A549 (cell line): ENCODE measurements around the gene TMEM97. TPM values are rescaled to one million over a fixed set of nuclear protein-coding genes. Genes with fewer than 3 reads are reported as not detected.

Source experiments
- ATAC-seq, 2 experiments: fragments of 200-7000 bp in 1 of 2; fragments of >200 bp in 1 of 2; cut with Nextera tagmentation in 1 of 2; cut with Tn5 transposase in 1 of 2; 3 replicates each; pipeline versions ENCODE4 v1.8.0 to v1.9.1; 2018 to 2020; ENCODE audit warnings: mild to moderate bottlenecking in 1 of 2, moderate library complexity in 1 of 2
- CTCF ChIA-PET: fragments of 300-600 bp; sonication (Branson Sonifier 250); formaldehyde crosslinking; extraction: SDS; loops from one replicate; lab custom pipeline; 2021; ENCODE audit warnings: antibody characterized with exemption, inconsistent platforms; lab: Yijun Ruan, JAX
- POLR2A ChIA-PET: fragments of 350-600 bp; formaldehyde crosslinking; extraction: SDS; loops from one replicate; lab custom pipeline; 2021; ENCODE audit warnings: antibody characterized with exemption, inconsistent platforms; lab: Yijun Ruan, JAX
- DNase-seq, 2 experiments: peaks; one replicate each; pipeline versions ENCODE4 v3.0.0 to v3.0.0-alpha.2; 2011 to 2016; ENCODE audit warnings: low read depth in 1 of 2, low spot score in 1 of 2
- FAIRE-seq: peaks from 2 replicates; lab custom pipeline; 2011; peaks lifted over from hg19 to GRCh38; lab: Jason Lieb, UNC
- H3K27ac ChIP-seq, 2 experiments: fragments of >200 bp; sonication (Bioruptor Twin); formaldehyde crosslinking; 3 replicates each; pipeline ENCODE4 v1.5.1; 2016 to 2017
- H3K4me1 ChIP-seq: fragments of >200 bp; sonication (Bioruptor Twin); formaldehyde crosslinking; 3 replicates; pipeline ENCODE4 v1.6.1; 2016
- H3K4me2 ChIP-seq: fragments of >200 bp; sonication (Bioruptor Twin); formaldehyde crosslinking; 3 replicates; pipeline ENCODE4 v1.6.1; 2016
- H3K4me3 ChIP-seq: fragments of >200 bp; sonication (Bioruptor Twin); formaldehyde crosslinking; 3 replicates; pipeline ENCODE4 v1.5.1; 2016
- H3K9me3 ChIP-seq: fragments of >200 bp; sonication (Bioruptor Twin); formaldehyde crosslinking; 3 replicates; pipeline ENCODE4 v1.6.1; 2016
- ATOH8 ChIP-seq: fragments of 250-450 bp; sonication (Bioruptor Pico); IDR thresholded peaks from 2 replicates; pipeline ENCODE4 v1.5.0; 2020; ENCODE audit warnings: low read depth, mild to moderate bottlenecking, moderate library complexity
- CBX2 ChIP-seq: fragments of 200-600 bp; sonication (generic); IDR thresholded peaks from 2 replicates; pipeline ENCODE4 v1.6.1; 2016; ENCODE audit warnings: low read depth, mild to moderate bottlenecking, borderline replicate concordance
- CBX8 ChIP-seq: fragments of 200-600 bp; sonication (generic); IDR thresholded peaks from 2 replicates; pipeline ENCODE4 v1.6.1; 2016
- CHD2 ChIP-seq: fragments of 150-350 bp; IDR thresholded peaks from 2 replicates; pipeline ENCODE4 v1.6.1; 2014; ENCODE audit warnings: low read length; ENCODE audit not compliant: partially characterized antibody
- CTCF ChIP-seq: fragments of >200 bp; sonication (Bioruptor Twin); formaldehyde crosslinking; IDR thresholded peaks from 3 replicates; pipeline ENCODE4 v1.5.1; 2016
- EHMT2 ChIP-seq: fragments of 200-600 bp; sonication (generic); IDR thresholded peaks from 2 replicates; pipeline ENCODE4 v1.6.1; 2016; ENCODE audit warnings: antibody characterized with exemption, low read depth, mild to moderate bottlenecking, moderate library complexity
- EP300 ChIP-seq, 2 experiments: fragments of >200 bp; sonication (Bioruptor Twin); formaldehyde crosslinking; IDR thresholded peaks; 2 replicates in 1 of 2; 3 replicates in 1 of 2; pipeline ENCODE4 v1.6.1; 2016 to 2017
- ESRRA ChIP-seq: fragments of 150-350 bp; IDR thresholded peaks from 2 replicates; pipeline ENCODE4 v1.6.1; 2014; ENCODE audit warnings: mild to moderate bottlenecking, low read length, borderline replicate concordance
- FOXS1 ChIP-seq: fragments of 250-450 bp; sonication (Bioruptor Pico); IDR thresholded peaks from 2 replicates; pipeline ENCODE4 v1.5.0; 2020; ENCODE audit warnings: mild to moderate bottlenecking, moderate library complexity
- HEYL ChIP-seq: fragments of 250-450 bp; sonication (Bioruptor Pico); IDR thresholded peaks from 2 replicates; pipeline ENCODE4 v1.8.0; 2021; ENCODE audit warnings: mild to moderate bottlenecking, moderate library complexity
- HOXB5 ChIP-seq: fragments of 250-450 bp; sonication (Bioruptor Pico); IDR thresholded peaks from 2 replicates; pipeline ENCODE4 v1.5.0; 2020; ENCODE audit warnings: mild to moderate bottlenecking, moderate library complexity
- JUN ChIP-seq, 2 experiments: fragments of >200 bp; sonication (Bioruptor Twin); formaldehyde crosslinking; IDR thresholded peaks; 2 replicates in 1 of 2; 3 replicates in 1 of 2; pipeline ENCODE4 v1.6.1; 2016 to 2017
- JUNB ChIP-seq: fragments of >200 bp; sonication (Bioruptor Twin); formaldehyde crosslinking; IDR thresholded peaks from 2 replicates; pipeline ENCODE4 v1.6.1; 2016
- KDM5A ChIP-seq: fragments of 200-600 bp; sonication (generic); IDR thresholded peaks from 2 replicates; pipeline ENCODE4 v1.6.1; 2016; ENCODE audit warnings: antibody characterized with exemption, mild to moderate bottlenecking
- MAFK ChIP-seq: fragments of 450-650 bp; IDR thresholded peaks from 2 replicates; pipeline ENCODE4 v1.6.1; 2014; ENCODE audit not compliant: partially characterized antibody
- MAZ ChIP-seq: fragments of 150-350 bp; IDR thresholded peaks from 2 replicates; pipeline ENCODE4 v1.6.1; 2014; ENCODE audit warnings: antibody characterized with exemption, low read depth, low read length, borderline replicate concordance
- NFE2L2 ChIP-seq: fragments of 150-350 bp; conservative IDR thresholded peaks from 2 replicates; pipeline ENCODE4 v1.6.1; 2014; ENCODE audit warnings: low read length
- NPAS2 ChIP-seq: fragments of 250-450 bp; sonication (Bioruptor Pico); IDR thresholded peaks from 2 replicates; pipeline ENCODE4 v1.8.0; 2022; ENCODE audit warnings: mild to moderate bottlenecking, moderate library complexity, borderline replicate concordance
- POLR2A ChIP-seq: IDR thresholded peaks from 2 replicates; pipeline ENCODE4 v1.6.1; 2012; ENCODE audit warnings: mild to moderate bottlenecking, low read length
- POLR2AphosphoS2 ChIP-seq: conservative IDR thresholded peaks from 2 replicates; pipeline ENCODE4 v1.6.1; 2012; ENCODE audit warnings: low read length, improper control_type of control experiment, inconsistent platforms
- RCOR1 ChIP-seq: fragments of 150-350 bp; IDR thresholded peaks from 2 replicates; pipeline ENCODE4 v1.6.1; 2014; ENCODE audit warnings: antibody characterized with exemption, low read length, low read depth
- RNF2 ChIP-seq: fragments of 200-600 bp; sonication (generic); IDR thresholded peaks from 2 replicates; pipeline ENCODE4 v1.6.1; 2016; ENCODE audit warnings: low read depth, mild to moderate bottlenecking, antibody characterized with exemption, moderate library complexity, borderline replicate concordance
- SMC3 ChIP-seq: fragments of >200 bp; sonication (Bioruptor Twin); formaldehyde crosslinking; IDR thresholded peaks from 3 replicates; pipeline ENCODE4 v1.6.1; 2018; ENCODE audit warnings: inconsistent platforms
- USF2 ChIP-seq: fragments of 450-650 bp; IDR thresholded peaks from 2 replicates; pipeline ENCODE4 v1.6.1; 2014; ENCODE audit warnings: antibody characterized with exemption
- ZNF302 ChIP-seq: fragments of 250-450 bp; sonication (Bioruptor Pico); IDR thresholded peaks from 2 replicates; pipeline ENCODE4 v1.9.0; 2021; ENCODE audit warnings: inconsistent platforms, mild to moderate bottlenecking, moderate library complexity
- WGBS: methylation state at CpG from one replicate; pipeline ENCODE4 v1.1.6; 2017; ENCODE audit errors: missing lambda C conversion rate; 5-methylcytosine and 5-hydroxymethylcytosine counted together
- polyA plus RNA-seq, 4 experiments: library from polyadenylated mRNA; depleted of rRNA in 3 of 4; stranded (reverse); fragments of >200 nt; fragmentation: RNase III in 1 of 4; extraction: RNeasy Plus Mini Kit Qiagen cat#74134 plus additional on column Dnase treatment in 1 of 4; gene quantifications; 2 replicates in 3 of 4; 3 replicates in 1 of 4; pipeline ENCODE4 v1.2.3, GENCODE V29; 2011 to 2017
- TF ChIP-seq, protein P1 (sequence below): fragments of >200 bp; sonication (Bioruptor Twin); formaldehyde crosslinking; IDR thresholded peaks from 2 replicates; pipeline ENCODE4 v1.6.1; 2016
- TF ChIP-seq, protein P2 (sequence below): fragments of 150-350 bp; IDR thresholded peaks from 2 replicates; pipeline ENCODE4 v1.6.1; 2014; ENCODE audit warnings: low read depth, mild to moderate bottlenecking, low read length
- TF ChIP-seq, protein P3 (sequence below): IDR thresholded peaks from 2 replicates; pipeline ENCODE4 v1.6.1; 2012; ENCODE audit warnings: low read depth, borderline replicate concordance

The TMEM97 gene
- polyA plus RNA-seq, 2 of the 4 experiments (the other 2 are of a cell fraction), result 75.6 to 90.9 TPM

DNA sequence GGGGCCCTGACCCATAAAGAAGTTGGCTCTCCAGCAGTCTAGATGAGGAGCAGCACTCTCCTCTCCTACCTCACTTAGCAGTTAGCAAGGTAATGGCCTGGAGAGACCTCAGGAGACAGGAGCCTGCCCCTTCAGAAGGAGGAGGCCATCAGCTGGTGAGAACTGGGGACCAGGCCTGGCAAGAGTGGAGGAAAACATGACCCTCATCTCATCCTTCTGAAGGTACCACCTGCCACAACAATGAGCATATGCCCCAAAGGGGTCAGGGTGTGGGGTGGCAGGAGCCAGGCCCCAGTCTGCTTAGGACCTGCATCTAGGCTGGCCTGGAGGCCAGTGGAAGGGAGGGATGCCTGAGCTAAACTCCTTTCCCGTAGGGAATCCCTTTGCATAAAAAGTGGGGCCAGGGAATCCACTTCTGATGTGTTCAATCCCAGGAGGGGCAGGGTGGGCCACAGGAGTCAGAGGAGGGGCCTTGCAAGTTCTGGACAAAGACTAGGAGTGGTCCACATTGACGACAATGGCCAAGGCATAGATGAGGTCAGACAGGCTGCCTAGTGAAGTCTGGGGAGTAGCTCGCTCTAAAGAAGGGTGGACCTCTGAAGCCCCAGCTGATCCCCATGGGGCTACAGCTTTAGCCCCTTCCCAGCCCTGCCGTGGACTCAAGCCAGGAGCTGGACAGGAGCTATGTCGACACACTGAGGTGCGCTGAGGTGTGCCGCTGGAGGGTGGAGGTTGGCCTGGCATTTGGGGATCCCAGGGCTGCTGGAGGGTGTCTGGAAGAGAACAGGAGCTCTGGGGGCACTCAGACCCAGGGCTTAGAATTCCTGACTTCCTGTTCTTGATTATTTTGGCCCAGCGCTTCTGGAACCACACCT, 45.0 kb downstream of the TMEM97 start:
- TF ChIP-seq HOXB5 (CRISPR knock-in tag) (no peak), ESRRA (no peak), HEYL (CRISPR knock-in tag) (no peak), CTCF (no peak), SMC3 (no peak), POLR2AphosphoS2 (no peak), RCOR1 (no peak), NFE2L2 (no peak), EP300 (IDR thresholded peaks at IDR 0.05) (no peak), CHD2 (no peak), MAFK (no peak), POLR2A (no peak)
- TF ChIP-seq, protein P1, sequence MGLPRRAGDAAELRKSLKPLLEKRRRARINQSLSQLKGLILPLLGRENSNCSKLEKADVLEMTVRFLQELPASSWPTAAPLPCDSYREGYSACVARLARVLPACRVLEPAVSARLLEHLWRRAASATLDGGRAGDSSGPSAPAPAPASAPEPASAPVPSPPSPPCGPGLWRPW, result no peak
- H3K27ac ChIP-seq, result no peak overlapping the region
- WGBS, result 86% methylated on average over 8 of the region's 8 CpGs
- ATAC-seq (no peak), DNase-seq (no peak), FAIRE-seq (no peak)
- H3K4me3 ChIP-seq, result no peak overlapping the region
- ChIA-PET POLR2A (no interaction called here), CTCF (interaction anchor here (1.1 to 1.4 kb wide), 3 partner anchors 9 to 112 kb away, joined by 3 to 4 read pairs (median 4); no protein-coding TSS in a partner anchor)
- H3K9me3 ChIP-seq, result no peaks in the 10 kb centered on the region
- H3K4me1 ChIP-seq, result no peaks in the 10 kb centered on the region
- no peak overlapping the region for H3K4me2 ChIP-seq

GRCh38 chr17:28364665-28365363, 45.8 kb downstream of the TMEM97 start, which contains the start of gene SEBOX:
Gene SEBOX, minus strand, starts transcription at chr17:28365199. Its CDS starts 48 bp downstream, at chr17:28365151.
- POLR2A ChIA-PET, result interaction anchor here (1.5 kb wide), 1 partner anchor 28 kb away, joined by 3 read pairs; no protein-coding TSS in a partner anchor
- Histone ChIP-seq H3K9me3 (no peaks in the 10 kb centered on the region), H3K27ac (no peak within 1 kb of the TSS), H3K4me1 (peaks cover 6% of the 10 kb centered on the region), H3K4me2 (no peak within 1 kb of the TSS), H3K4me3 (no peak within 1 kb of the TSS)
- CTCF ChIA-PET, result interaction anchor here (0.8 to 1.3 kb wide), 2 partner anchors 49 to 52 kb away, joined by 3 read pairs; no protein-coding TSS in a partner anchor
- 91% methylated on average over 12 of the region's 13 CpGs for WGBS
- DNase-seq, result no peak
- no peak for FAIRE-seq
- TF ChIP-seq EP300 (IDR thresholded peaks at IDR 0.05) (no peak), JUN (IDR thresholded peaks at IDR 0.05) (no peak), FOXS1 (CRISPR knock-in tag) (no peak), RNF2 (no peak), KDM5A (no peak), NPAS2 (CRISPR knock-in tag) (no peak), ZNF302 (CRISPR knock-in tag) (no peak), CBX8 (no peak), EHMT2 (no peak), ATOH8 (no peak), MAZ (no peak), USF2 (no peak), JUNB (no peak), CBX2 (no peak)
- TF ChIP-seq, protein P2, sequence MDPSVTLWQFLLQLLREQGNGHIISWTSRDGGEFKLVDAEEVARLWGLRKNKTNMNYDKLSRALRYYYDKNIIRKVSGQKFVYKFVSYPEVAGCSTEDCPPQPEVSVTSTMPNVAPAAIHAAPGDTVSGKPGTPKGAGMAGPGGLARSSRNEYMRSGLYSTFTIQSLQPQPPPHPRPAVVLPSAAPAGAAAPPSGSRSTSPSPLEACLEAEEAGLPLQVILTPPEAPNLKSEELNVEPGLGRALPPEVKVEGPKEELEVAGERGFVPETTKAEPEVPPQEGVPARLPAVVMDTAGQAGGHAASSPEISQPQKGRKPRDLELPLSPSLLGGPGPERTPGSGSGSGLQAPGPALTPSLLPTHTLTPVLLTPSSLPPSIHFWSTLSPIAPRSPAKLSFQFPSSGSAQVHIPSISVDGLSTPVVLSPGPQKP, result no peak
- TF ChIP-seq, protein P3, sequence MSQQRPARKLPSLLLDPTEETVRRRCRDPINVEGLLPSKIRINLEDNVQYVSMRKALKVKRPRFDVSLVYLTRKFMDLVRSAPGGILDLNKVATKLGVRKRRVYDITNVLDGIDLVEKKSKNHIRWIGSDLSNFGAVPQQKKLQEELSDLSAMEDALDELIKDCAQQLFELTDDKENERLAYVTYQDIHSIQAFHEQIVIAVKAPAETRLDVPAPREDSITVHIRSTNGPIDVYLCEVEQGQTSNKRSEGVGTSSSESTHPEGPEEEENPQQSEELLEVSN, result no peak
- ATAC-seq, result no peak
